Retina (tissue), 1 donor: Measurements from ENCODE around the gene TPP2.

Source experiments
- DNase-seq: peaks from one replicate; pipeline ENCODE4 v3.0.0-alpha.2; 2016

The TPP2 gene

GRCh38 chr13:102596147-102597028, at the start of gene TPP2:
TPP2 (plus strand) TSS chr13:102596986; CDS start chr13:102597039, 53 bp downstream.
- peak; percentile 96 for DNase-seq

- no peak for DNase-seq
Measured at GRCh38 chr13:102548811-102549210, 48.0 kb upstream of the TPP2 start.

GRCh38 chr13:102550507-102550906, 46.3 kb upstream of the TPP2 start:
- DNase-seq: no peak

- DNase-seq: peak; percentile 62
Measured at GRCh38 chr13:102555914-102556553, 40.8 kb upstream of the TPP2 start.

GRCh38 chr13:102556806-102557205, 40.0 kb upstream of the TPP2 start:
- DNase-seq: no peak

GRCh38 chr13:102558029-102558428, 38.8 kb upstream of the TPP2 start:
- no peak for DNase-seq

- DNase-seq: no peak
Measured at GRCh38 chr13:102561933-102562332, 34.9 kb upstream of the TPP2 start.

- no peak for DNase-seq
Measured at GRCh38 chr13:102563267-102563666, 33.5 kb upstream of the TPP2 start.

- no peak for DNase-seq
Measured at GRCh38 chr13:102564564-102564963, 32.2 kb upstream of the TPP2 start.

GRCh38 chr13:102566513-102566912, 30.3 kb upstream of the TPP2 start:
- no peak for DNase-seq

- DNase-seq: no peak
Measured at GRCh38 chr13:102567857-102568256, 28.9 kb upstream of the TPP2 start.

GRCh38 chr13:102569488-102569887, 27.3 kb upstream of the TPP2 start:
- DNase-seq: no peak

GRCh38 chr13:102571075-102571474, 25.7 kb upstream of the TPP2 start:
- DNase-seq: no peak

GRCh38 chr13:102572323-102572722, 24.5 kb upstream of the TPP2 start:
- DNase-seq: no peak

GRCh38 chr13:102580552-102581169, 16.1 kb upstream of the TPP2 start:
- DNase-seq: peak; percentile 45

GRCh38 chr13:102582256-102582655, 14.5 kb upstream of the TPP2 start:
- DNase-seq: no peak

- no peak for DNase-seq
Measured at GRCh38 chr13:102584434-102584833, 12.4 kb upstream of the TPP2 start.

GRCh38 chr13:102586615-102587014, 10.2 kb upstream of the TPP2 start:
- DNase-seq: no peak

GRCh38 chr13:102587916-102588315, 8.9 kb upstream of the TPP2 start:
- DNase-seq: no peak

GRCh38 chr13:102589301-102589822, 7.4 kb upstream of the TPP2 start:
- DNase-seq: no peak

GRCh38 chr13:102591988-102592781, 4.6 kb upstream of the TPP2 start:
- DNase-seq: peak; percentile 86

- DNase-seq: no peak
Measured at GRCh38 chr13:102593466-102593865, 3.3 kb upstream of the TPP2 start.
